ENCODE measurements around the gene CERS2. TPM values are rescaled to one million over a fixed set of nuclear protein-coding genes. Genes with fewer than 3 reads are reported as not detected.
"Not testable (repeated sequence)": the region's sequence is repeated elsewhere in the genome, so short reads cannot be mapped to it uniquely, and the experiment has no call there.

CERS2 gene
- total RNA-seq, 1 donor from 2014 or later = 138 TPM

GRCh38 chr1:150969626-150970025, 5.0 kb downstream of the CERS2 start:
- DNase-seq (ENCODE audit: low spot score) = no peak

- DNase-seq (ENCODE audit: low spot score) = no peak
Measured at GRCh38 chr1:150968491-150968890, 6.1 kb downstream of the CERS2 start.

- no peak for DNase-seq (ENCODE audit: low spot score)
Measured at GRCh38 chr1:150967936-150968335, 6.7 kb downstream of the CERS2 start.

DNA sequence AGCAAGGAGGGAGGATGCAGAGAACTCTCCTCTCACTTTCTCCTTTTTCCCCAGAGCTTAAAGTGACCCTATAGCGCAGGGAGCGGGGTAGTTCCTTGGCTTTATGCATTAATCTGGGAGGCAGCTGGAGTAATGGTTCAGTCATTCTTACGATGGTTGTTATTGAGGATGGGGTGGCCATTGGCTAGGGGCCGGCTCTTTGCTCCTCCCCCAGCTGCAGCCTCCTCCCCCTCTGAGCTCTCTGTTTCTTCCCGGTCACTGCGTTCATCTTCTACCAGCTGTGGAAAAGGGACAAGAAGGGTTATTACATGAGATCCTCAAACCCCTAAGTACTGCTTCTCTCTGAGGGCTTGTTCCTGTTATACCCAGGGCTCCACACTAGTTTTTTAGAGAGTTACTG, 8.6 kb downstream of the CERS2 start:
- DNase-seq (ENCODE audit: low spot score) = no peak

- DNase-seq (ENCODE audit: low spot score) = no peak
Measured at GRCh38 chr1:150965605-150966004, 9.0 kb downstream of the CERS2 start.

DNA sequence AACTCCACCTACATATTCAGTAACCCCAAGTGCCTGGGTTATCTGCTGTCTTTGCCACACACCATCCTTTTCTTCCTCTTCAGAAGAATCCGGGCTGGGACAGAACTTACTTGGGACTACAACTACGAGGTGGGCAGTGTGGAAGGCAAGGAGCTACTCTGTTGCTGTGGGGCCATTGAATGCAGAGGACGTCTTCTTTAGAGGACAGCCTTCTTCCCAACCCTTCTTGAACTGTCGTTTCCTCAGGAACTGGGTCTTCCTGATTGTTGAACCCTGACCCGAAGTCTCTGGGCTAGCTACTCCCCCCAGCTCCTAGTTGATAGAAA, 10.5 kb downstream of the CERS2 start:
- no peak for DNase-seq (ENCODE audit: low spot score)

- DNase-seq (ENCODE audit: low spot score) = no peak
Measured at GRCh38 chr1:150963321-150964163, 11.1 kb downstream of the CERS2 start.

DNA sequence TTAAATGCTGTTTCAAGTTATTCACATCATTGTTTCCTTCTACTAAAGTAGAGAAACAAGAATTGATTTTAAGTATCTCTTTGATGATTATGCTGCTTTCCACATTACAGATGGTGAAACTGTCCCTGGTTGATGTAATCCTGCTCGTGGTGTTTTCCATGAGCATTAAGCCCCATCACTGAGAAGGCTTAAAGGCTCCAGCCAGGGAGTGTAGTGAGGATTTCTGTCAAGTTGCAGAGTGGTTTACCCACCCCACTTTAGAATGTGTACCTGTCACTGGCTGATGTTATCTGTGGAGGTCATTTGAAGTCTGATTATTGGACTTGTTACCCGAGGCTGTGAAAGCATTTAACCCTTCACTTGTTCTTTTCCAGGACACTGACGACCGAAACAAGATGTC, 12.9 kb downstream of the CERS2 start:
- no peak for DNase-seq (ENCODE audit: low spot score)

GRCh38 chr1:150960646-150961045, 14.0 kb downstream of the CERS2 start:
- DNase-seq (ENCODE audit: low spot score) = no peak

- DNase-seq (ENCODE audit: low spot score) = no peak
Measured at GRCh38 chr1:150957666-150958065, 17.0 kb downstream of the CERS2 start.

GRCh38 chr1:150955280-150955679, 19.4 kb downstream of the CERS2 start:
- DNase-seq (ENCODE audit: low spot score) = no peak

DNA sequence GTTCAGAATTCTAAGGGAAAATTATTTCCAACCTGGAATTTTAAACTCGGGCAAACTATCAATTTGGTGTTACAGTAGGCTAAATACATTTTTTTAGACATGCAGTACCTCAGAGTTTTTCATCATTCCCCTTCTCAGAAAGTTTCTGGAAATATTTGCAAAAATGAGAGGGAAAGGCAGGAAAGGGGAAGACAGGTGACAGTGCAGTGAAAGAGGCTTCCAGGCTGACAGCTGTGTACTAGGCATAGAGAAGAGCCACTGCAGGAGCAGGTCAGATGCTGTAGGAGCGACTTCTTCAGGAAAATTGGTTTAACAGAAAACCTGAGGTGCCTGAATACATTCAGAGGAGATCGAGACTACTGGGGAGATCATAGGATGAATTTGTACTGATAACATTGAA, 19.9 kb downstream of the CERS2 start:
- no peak for DNase-seq (ENCODE audit: low spot score)

DNA sequence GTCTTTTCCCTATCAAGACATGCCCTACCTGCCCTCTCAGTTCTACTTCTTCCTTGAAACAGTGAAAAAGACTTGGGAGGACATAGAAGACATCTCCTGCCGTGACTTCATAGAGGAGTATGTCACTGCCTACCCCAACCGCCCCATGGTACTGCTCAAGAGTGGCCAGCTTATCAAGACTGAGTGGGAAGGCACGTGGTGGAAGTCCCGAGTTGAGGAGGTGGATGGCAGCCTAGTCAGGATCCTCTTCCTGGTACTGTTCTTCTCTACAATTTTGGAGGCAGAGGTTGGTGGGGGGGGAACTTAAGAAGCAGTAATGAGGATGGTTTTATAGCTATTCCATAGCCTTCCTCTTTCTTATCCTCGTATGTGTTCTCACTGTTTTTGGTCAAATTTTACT, 29.8 kb downstream of the CERS2 start:
- DNase-seq (ENCODE audit: low spot score) = no peak

GRCh38 chr1:150931773-150932172, 42.9 kb downstream of the CERS2 start:
- DNase-seq (ENCODE audit: low spot score) = no peak

GRCh38 chr1:150928775-150929174, 45.9 kb downstream of the CERS2 start:
- DNase-seq (ENCODE audit: low spot score) = not testable (repeated sequence)

DNA sequence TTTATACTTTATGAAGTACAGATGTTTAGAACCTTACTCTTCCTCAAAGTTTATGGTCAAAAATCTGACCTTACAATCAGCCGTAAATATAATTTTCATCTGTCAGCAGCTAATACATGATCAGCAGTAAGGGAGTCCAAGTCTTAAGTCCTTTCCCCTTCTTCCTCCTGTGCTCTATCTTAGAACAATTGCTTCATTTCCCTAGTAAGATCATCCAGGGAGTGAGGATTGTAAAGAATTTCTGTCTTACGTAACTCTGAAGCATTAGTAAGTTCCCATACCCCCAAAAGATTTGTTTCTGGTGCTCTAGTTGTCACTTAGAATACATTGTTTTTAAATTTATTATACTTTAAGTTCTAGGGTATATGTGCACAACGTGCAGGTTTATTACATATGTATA, 46.3 kb downstream of the CERS2 start:
- DNase-seq (ENCODE audit: low spot score) = no peak

DNA sequence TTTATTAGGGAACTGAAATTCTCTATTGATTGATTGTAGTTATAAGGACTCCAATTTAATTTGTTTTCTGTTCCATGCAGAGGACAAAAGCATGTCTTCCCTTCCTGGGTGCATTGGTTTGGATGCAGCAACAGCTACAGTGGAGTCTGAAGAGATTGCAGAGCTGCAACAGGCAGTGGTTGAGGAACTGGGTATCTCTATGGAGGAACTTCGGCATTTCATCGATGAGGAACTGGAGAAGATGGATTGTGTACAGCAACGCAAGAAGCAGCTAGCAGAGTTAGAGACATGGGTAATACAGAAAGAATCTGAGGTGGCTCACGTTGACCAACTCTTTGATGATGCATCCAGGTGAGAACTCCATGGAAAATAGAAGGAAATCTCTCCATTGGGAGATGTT, 47.0 kb downstream of the CERS2 start:
- DNase-seq (ENCODE audit: low spot score) = no peak

GRCh38 chr1:150926097-150926741, 48.4 kb downstream of the CERS2 start, which contains the start of gene SETDB1:
SETDB1 (plus strand) TSS chr1:150926363; CDS start chr1:150927715, 1,352 bp downstream.
- DNase-seq (ENCODE audit: low spot score) = peak; percentile 97

- DNase-seq (ENCODE audit: low spot score) = no peak
Measured at GRCh38 chr1:150925080-150925479, 49.6 kb downstream of the CERS2 start.

DNA sequence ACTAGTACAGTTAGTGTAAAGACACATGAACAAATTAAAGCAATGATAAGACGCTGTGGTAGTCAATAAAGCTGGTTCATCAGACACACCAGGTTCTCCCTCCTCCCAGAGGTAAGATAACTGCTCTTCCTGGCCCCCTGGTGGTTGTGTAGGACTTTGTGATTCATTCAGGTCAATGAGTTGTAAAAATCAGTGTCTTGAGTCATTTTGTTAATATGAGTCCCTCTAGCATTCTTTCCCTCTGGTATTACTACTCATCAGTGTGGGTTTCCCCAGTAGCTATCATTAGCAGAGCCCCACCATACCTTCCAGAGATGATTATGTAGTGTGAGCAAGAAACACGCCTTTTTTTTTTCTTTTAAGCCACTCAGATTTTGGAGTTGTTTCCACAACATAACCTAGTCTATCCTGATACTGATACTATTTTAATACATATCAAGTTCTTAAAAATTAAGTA, 52.1 kb downstream of the CERS2 start:
- DNase-seq (ENCODE audit: low spot score) = peak; percentile 70

GRCh38 chr1:150917387-150917786, 57.2 kb downstream of the CERS2 start:
- DNase-seq (ENCODE audit: low spot score) = no peak

Data from ureter (tissue), 1 donor.